ENCODE results near the gene FKRP.

DNA sequence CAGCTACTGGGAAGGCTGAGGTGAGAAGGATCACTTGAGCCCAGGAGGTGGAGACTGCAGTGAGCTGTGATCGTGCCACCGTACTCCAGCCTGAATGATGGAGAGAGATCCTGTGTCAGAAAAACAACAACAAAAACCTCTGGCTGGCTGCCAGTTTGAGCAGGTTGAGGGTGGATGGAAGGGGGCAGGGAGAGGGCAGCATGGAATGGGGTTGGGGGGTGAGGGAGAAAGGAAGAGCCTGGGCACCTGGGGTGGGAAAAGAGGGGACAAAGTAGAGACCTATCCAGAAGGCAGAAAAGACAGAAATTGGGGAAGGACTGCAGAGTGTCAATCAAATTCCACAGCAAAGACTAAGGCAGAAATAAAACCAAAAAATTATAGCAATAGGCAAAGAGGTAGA is 37.8 kb downstream of the FKRP start:
- TF ChIP-seq CTCF (conservative IDR thresholded peaks at IDR 0.05 in 1 of 2, IDR thresholded peaks at IDR 0.05 in 1 of 2; ENCODE audit: low read depth in 1 of 2, low read length in 2 of 2) (no peak), EZH2 (IDR thresholded peaks at IDR 0.05; ENCODE audit: low read length, missing control alignments) (no peak)
